ENCODE data around the gene C1QTNF6.

DNA sequence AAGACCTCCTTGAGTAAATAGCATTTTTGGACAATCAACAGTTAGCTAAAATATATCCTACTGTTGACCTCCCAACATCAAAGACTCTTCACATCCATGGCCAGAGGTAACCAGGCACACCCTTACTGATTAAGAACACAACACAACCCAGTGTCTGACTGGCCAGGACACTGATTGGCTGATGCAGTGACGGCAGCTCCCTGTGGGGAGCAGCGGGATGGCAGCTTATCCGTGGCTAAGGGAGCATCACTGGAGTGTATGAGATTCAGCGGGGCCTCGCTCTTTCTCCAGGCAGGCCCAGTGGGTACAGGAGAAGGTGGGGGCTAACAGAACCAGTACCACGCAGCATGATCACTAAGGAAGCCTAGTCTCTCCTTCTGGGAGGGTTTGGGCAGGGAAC, 28.0 kb downstream of the C1QTNF6 start:
- TF ChIP-seq CTCF (IDR thresholded peaks at IDR 0.05; ENCODE audit: insufficient read depth, low read length) (no peak), POLR2AphosphoS5 (IDR thresholded peaks at IDR 0.05; ENCODE audit: low read depth) (no peak), REST (IDR thresholded peaks at IDR 0.05; ENCODE audit: insufficient replicate concordance, low read depth) (no peak)
